Measurements from ENCODE around the gene GHDC.

The GHDC gene

DNA sequence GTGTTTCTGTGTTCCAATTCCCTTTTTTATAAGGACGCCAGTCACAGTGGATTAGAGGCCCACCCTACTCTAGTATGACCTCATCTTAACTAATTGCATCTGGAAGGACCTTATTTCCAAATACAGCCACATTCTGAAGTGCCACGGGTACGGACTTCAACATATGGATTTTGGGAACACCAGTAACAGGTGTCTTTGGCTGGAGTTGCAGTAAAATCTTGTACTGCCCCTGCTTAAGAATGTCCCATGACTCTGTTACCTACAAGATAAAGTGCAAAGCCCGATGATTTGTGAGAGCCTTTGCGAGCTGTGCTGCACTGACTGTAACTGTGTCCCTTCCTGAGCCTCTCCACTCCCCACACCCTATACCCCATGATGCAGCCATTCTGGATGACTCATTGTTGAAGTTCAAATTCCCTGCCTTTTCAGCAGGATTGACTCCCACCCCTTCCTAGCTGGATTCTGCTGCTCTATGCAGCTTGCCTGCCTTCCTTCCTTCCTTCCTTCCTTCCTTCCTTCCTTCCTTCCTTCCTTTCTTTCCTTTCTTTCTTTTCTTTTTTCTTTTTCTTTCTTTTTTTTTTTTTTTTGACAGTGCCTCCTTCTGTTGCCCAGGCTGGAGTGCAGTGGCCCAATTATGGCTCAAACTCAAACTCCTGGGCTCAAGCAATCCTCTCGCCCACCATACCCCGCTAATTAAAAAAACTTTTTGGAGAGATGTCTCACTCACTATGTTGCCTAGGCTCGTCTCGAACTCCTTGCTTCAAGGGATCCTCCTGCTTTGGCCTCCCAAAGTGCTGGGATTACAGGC, 11.2 kb downstream of the GHDC start:
- no peak for DNase-seq

GRCh38 chr17:42181851-42182207, 12.5 kb downstream of the GHDC start:
- no peak for DNase-seq

DNA sequence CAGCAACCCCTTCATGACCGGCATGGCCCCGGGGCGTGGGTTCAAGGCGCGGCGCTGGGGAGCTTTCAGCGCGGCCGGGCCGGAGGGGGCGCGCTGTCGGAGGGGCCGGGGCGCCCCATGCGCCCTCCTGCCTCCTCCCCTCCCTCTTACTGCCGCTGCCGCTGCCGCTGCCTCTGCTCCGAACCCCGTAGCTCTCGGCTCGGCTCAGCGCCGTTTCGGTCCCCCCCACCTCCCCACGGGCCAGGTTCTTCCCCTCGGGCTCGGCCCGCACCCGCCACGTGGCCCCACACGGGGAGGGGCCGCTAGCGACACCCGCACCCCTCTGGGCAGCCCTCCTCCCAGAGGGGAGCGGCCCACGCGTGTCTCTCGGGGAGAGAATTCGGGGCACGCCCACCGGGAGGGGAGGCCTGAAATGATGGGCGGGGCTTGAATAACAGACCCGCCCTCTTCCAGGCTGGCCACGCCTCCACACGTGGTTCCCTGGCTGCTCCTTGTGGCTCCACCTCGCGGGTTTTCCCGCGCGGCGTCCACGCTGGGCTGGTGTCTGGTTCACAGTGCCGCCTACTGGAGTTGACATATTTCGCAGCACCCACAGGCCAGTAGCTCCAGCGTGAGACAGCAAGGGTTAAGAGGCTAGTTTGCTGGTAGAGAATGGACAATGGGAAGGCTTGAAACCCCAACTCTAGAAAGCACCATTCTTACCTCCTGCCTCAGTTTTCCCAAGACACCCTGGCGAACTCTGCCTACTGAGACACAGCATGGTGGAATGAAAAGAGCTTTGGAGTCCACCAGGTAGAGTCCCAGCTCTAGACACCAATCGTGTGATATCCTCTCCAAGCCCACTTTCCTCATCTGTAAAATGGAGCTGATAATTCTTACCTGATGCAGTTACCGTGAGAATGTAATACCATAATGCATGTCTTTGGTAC, 13.1 kb downstream of the GHDC start, which contains the start of gene KCNH4:
Gene KCNH4, minus strand, starts transcription at position 221 of the 929 bp plus-strand sequence. Its CDS starts 197 bp downstream, at position 24.
- DNase-seq, result peak; percentile 55 to 71 (median 67)

- no peak for DNase-seq
Observed at GRCh38 chr17:42180411-42180921, 13.8 kb downstream of the GHDC start.

GRCh38 chr17:42179911-42180410, 14.3 kb downstream of the GHDC start:
- no peak for DNase-seq

- no peak for DNase-seq
Observed at GRCh38 chr17:42179335-42179734, 15.0 kb downstream of the GHDC start.

- no peak for DNase-seq
Observed at GRCh38 chr17:42178817-42179216, 15.5 kb downstream of the GHDC start.

DNA sequence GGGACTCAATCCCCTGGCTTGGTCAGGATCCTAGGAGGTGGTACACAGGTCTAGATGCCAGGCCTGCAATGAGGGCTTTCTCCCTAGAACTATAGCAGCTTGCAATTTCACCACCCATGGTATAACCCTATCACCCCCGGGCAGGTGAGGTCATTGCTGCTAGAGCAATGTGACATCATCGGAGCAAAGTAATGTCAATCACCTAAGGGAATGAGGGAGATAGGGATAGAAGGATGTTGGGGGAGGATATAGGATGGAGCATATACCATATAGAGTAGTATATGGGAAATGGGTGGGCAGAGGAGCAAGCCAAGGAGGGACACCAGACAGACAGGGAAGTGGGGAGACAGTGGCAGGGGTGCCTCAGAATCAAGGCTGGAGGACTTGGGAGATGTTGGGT, 16.6 kb downstream of the GHDC start:
- DNase-seq, result no peak

DNA sequence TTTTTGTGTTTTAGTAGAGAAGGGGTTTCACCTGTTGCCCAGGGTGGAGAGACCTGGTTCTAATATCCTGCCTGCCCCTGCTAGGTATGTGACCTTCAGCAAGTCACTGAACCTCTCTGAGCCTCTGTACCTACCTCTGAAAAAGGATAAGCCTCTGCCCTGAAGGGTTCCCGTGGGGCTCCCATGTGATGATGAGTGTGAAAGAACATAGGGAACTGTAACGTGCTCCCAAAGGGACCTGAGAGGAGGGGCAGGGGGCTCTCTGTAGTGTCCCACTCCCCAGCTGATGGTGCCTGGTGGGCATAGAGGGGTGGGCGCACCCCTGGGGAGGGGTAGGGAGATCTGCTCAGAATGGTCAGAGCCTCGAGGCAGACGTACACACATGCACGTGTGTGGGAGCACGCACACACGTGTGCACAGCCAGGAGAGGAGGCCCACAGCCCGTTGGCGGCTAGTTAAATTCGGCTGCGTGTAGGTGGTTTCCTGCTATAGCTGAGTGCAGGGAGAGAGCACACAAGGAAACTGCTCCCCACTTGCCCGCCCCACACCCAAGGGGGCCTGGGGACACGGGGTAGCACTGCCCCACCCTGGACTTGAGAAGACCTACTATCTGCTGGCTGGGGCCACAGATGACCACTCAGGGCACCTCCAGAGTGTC, 20.0 kb downstream of the GHDC start:
- DNase-seq, result no peak

DNA sequence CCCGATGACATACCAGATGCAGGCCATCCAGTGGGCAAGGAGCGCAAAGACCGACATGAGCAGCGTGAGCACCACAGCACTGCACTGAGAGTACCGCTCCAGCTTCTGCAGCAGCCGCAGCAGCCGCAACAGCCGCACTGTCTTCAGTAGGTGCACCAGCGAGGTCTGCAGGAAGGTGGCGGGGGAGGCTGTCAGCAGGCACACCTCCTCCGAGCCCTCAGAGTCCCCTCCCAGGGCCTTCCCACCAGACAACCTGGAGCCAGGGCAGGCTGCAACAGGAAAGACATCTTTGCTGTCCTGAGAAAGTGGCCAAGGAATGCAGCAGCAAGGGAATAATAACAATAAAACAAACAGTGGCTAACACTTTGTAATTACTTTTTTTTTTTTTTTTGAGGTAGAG, 22.5 kb downstream of the GHDC start:
- no peak for DNase-seq

GRCh38 chr17:42169351-42169750, 24.9 kb downstream of the GHDC start:
- no peak for DNase-seq

GRCh38 chr17:42167807-42168206, 26.5 kb downstream of the GHDC start:
- DNase-seq, result no peak

DNA sequence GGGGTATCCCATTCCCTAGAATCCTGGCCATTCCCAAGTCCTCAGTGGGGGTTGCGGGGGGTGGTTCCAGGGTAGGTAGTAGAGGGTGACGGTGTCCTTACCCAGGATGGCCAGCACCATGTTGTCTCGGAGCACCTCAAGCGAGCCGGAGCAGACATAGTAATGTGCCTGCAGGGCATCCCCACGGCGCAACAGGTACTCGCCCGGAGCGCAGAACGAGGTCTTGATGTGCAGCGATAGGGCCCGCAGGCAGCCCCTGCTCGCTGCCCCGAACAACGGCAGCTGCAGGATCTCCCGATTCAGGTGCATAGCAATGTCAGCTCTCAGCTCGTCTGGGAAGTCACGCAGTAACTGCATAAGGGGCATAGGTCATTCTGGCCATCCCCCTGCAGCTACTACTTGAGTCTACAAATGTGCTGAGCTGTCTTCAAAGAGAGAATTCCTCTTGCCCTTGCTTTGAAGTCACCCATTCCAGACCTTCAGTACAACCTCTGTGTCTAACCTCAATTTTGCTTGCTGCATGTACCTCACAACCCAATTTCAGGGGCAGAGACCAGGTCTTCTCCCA, 28.0 kb downstream of the GHDC start:
- no peak for DNase-seq

DNA sequence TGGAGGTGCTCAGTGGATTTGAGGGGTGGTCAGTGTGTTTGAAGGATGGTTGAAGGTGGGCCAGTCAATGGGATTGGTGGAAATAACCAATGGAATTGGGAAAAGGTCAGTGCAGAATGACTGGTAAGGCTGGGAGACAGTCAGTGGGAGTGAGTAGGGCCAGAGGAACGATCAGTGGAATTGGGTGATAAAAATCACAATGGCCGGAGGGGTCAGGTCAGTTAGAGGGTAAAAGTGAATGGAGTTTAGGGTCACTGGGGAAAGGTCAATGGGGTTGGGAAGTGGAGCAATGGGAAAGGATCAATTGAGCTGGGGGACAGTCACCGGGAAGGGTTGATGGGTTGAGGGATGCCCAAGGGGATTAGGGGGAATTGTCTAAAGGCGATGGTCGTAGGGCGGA, 28.5 kb downstream of the GHDC start:
- no peak for DNase-seq

DNA sequence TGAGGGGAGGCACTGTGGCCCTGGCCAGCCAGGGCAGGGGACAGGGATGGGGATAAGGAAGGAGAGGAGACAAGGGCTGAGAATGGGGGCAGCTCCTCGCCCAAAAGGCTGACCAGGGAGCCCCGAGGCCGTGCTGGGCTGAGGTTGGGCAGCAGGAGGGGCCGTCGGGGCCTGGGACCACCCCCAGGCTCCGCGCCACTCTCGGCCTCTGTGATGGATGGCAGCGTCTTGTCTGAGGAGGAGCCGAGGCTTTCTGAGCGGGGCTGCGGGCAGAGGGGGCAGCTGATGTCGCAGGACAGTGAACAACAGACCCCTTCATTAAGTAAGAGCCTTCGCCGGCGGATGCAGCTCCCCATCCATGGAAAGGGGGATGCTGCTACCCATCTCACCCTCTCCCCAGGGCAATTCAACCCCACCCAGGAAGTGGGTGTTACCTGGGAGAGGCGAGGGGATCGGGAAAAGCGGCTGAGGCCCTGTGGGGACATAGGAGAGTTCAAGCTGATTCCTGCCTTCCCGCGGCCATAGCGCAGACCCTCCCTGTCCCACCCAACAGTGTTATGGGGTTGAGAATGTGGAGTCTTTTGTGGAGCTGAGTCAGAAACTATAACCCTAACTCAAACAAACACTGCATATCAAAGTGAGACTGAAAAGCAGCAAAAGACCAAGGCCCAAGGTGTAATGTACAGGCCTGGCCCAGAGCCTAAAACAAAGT, 30.4 kb downstream of the GHDC start:
- no peak for DNase-seq

DNA sequence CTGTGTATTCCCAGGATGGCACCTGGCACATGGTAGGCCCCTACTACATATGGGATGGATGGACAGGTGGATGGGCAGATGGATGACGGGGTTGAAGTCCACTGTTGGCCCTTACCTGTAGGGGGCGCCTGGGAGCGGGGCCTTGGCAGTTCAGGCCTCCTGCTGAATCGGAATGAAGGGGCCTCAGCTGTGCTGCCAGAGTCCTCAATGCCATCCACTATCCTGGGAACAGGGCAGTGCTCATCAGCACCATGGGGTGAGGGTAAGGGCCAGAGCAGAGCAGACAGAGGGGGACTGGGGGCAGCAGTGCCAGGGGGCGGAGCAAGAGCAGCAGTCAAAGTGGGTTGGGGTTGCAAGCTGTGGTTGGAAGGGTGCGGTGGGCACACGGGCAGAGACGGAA, 31.2 kb downstream of the GHDC start:
- no peak for DNase-seq

DNA sequence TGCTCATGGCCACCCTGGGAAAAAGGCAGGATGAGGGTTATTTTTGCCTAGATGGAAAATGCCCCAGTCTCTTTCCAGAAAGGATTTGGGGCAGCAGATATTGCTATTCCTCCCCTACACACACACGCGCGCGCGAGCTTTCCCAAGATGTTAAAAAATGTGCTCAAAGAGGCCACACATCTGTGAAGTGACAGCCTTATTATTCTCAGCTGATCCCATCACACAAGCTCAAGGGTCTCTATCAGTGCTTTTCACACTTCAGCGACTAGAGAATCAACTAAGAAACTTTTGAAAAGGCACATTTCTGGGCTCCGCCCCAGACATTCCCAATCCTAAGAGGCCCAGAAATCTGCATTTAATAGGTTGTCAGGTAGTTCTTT, 33.8 kb downstream of the GHDC start:
- DNase-seq, result no peak

- DNase-seq, result no peak
Observed at GRCh38 chr17:42159796-42160530, 34.3 kb downstream of the GHDC start.

DNA sequence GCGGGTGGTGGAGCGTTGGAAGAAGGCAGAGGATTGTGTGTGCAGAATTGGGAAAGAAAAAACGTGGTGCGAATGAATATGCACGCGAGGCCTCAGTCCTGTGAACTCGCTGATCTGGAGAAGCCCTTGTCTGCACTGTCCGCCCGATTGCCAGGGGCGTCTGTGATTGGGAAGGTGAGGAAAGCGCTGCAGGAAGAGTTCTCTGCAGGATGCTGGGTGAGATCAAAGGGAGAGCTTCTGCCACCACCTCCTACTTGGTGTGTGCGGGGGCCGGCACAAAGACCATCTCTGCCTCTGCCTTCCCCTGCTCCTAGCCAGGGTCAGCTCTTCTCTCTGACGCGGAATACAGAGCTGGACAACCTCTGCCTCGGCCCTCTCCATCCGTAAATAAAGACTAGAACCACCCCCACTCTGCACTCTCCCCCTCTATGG, 38.7 kb downstream of the GHDC start:
- DNase-seq, result no peak

GRCh38 chr17:42153919-42154742, 40.2 kb downstream of the GHDC start:
- DNase-seq, result no peak
